Stimulated activated CD4-positive, alpha-beta T cell treated with anti-CD3 and anti-CD28 coated beads, Interleukin-12 subunit alpha, Interleukin-12 subunit beta, amount 100 ng/mL, for 24 hours (primary cell): ENCODE results near the gene CRYL1.

Experiments used
- DNase-seq, 2 experiments: peaks; one replicate each; pipeline ENCODE4 v3.0.0-alpha.2; 2020; ENCODE audit warnings: low read depth in 2 of 2

CRYL1 gene

DNA sequence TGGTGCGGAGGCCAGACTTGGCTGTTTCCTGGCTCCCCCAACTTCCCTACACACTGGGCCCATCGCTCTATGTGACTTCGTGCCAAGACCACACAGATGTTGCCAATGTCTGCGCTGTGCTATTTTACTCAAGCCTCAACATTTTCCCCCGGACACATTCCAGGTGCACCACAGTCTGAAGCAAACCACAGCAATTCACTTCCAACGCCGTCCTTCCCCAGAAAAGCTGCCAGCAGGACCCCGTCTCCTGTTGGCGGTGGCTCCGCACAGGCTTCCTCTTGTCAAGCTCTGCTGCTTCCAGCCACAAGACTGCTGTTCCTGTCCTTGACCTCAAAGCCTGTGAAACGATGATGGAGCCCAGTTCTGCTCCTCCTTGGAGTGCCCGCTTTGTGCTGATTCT lies 100.7 kb downstream of the CRYL1 start:
- no peak for DNase-seq

DNA sequence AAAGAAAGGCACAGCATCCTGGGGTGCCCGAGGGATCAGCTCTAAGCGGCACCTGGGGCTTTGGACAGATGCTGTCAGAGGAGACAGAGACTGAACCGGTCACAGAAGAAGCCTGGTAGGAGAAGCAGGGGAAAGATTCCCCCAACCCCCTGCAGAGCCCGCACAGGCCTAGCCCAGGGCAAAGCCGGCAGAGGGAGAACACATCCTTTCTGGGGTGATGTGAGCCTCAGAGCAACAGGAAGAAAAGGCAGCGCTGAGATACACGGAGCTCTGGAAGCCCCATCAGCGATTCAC lies 101.2 kb downstream of the CRYL1 start:
- no peak for DNase-seq

DNA sequence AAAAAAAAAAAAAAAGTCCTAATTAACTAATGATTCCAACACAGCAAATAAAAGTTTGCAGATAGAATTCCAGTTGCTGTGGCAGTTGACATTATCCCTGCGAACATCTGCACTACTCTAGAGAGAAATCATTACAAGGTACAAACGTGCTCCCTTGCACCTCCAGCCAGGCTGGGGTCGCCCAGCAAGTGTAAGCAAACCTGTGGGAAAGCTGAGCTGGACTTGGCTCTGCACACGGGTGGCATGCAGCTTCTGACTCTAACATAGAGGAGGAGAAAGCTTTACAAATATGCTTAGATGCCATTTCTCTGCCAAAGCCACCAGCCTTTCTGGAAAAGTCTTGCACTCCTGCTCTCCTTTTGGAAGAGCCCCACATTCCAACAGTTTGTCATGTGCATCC lies 103.3 kb downstream of the CRYL1 start:
- DNase-seq = no peak

DNA sequence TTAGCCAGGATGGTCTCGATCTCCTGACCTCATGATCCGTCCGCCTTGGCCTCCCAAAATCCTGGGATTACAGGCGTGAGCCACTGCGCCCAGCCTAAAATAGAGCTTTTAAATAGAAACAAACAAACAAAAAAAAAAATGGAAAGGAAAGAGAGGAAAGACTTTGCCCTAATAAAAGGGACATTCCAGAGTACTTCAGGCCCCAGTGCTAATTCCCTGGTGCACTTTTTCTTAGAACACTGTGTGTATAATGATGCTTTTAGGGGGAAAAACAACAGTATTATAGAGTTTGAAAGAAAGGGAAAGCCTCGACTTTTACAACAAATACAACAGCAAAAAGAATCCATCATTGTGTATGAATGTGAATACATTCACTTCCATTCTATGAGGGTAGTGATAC lies 104.7 kb downstream of the CRYL1 start:
- no peak for DNase-seq

DNA sequence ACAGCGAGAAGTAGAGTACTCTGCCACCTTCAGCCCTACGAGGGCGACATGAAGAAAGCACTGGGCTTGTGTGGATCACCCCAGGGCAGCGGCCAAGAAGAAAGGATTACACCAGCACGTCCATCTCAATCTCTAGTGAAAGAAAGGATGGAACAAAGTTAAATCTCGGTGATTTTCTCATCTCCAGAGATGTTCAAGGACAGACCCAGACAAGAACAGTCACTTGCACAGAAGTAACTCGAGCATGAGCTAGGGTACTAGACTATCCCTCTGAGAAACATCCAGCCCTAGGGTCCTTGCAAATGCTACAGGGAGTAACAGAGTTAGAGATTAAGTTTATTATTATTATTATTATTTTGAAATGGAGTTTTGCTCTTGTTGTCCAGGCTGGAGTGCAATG lies 106.7 kb downstream of the CRYL1 start:
- DNase-seq = no peak

DNA sequence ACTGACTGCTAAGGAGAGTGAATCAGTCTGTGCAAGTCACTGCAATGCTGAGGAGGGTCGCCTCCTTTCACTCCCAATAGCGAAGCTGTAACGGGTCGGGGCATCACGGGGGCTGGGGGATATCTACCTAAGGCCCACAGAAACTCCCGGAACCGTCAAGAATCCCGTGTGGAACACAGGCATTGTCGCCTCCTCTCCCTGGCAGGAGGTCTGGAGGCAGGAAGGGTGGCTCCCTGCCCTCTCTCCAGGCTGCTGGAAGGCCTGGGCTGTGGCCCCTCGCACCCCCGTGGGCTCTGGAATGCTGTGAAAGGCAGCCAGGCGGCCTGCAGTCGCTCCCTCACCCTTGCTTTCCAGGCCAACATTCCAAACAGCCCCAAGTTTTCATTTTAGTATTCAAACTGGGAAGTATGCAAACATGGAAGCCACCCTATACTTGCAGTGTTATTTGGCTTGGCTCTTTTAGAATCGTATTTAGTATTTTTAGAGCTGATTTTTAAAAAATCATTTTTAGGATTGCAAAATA lies 109.4 kb downstream of the CRYL1 start:
- no peak for DNase-seq

DNA sequence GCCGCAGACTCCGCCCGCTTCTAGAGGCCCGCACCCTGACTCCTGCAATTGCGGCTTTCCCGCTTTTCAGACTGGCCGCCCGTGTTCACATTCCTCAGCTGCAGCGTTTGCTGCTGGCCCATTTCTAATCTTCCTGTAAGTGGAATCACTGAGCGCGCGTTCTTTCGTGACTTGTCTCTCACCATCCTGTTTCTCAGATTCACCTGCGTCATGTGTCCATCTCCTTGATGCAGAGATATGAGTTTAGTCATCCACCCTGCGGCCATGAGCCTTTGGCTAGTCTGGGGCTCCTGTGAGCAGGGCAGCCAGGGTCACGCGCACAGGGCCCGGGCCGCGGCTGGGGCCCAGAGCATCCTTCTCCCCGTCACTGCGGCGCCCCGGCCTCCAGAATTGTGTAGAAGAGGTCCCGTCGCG lies 110.0 kb downstream of the CRYL1 start:
- no peak for DNase-seq

DNA sequence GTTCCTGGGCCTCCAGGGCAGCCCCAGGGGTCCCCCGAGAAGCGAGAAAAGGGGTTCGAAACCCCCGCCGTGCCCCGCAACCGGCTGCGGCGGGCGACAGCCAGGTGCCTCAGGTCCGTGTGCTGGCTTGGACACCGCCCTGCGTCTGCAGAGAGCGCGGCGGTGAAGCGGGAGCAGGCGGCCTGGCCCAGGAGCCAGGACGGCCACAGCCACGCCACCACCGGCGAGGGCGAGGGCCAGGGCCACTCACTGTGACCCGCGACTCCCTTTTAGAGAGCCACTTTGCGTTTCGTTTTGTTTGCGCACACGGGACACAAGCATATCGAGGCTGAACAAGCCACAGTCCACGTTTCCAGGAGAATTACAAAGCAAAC lies 110.4 kb downstream of the CRYL1 start:
- no peak for DNase-seq

DNA sequence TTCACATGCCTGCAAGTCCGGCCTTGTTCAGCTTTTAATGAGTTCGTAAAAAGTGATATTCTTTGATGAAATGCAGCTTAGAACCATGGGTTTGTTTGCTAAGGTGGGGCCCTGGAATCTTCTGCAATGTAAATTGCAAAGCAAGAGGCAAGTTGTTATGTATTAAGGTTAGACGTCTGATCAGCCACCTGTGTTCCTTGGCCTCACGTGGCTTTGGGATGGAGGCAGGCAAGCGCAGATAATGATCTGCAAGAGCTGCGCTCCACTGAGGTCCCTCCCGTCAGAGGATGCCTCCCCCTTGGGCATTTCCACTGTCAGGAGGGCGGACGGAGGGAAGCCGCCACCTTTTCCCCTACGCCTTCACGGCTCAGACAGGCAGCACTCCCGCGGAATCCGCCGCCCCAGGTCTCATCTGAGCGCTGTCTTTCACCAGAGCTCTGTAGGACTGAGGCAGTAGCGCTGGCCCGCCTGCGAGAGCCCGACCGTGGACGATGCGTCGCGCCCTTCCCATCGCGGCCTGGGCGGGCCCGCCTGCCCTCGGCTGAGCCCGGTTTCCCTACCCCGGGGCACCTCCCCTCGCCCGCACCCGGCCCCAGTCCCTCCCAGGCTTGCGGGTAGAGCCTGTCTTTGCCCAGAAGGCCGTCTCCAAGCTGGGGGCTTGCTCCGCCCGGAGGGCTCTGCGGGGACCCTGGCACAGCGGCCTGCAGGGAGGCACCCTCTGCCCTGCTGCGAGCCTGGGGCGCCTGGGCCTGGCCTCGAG lies 110.9 kb downstream of the CRYL1 start:
- no peak for DNase-seq

DNA sequence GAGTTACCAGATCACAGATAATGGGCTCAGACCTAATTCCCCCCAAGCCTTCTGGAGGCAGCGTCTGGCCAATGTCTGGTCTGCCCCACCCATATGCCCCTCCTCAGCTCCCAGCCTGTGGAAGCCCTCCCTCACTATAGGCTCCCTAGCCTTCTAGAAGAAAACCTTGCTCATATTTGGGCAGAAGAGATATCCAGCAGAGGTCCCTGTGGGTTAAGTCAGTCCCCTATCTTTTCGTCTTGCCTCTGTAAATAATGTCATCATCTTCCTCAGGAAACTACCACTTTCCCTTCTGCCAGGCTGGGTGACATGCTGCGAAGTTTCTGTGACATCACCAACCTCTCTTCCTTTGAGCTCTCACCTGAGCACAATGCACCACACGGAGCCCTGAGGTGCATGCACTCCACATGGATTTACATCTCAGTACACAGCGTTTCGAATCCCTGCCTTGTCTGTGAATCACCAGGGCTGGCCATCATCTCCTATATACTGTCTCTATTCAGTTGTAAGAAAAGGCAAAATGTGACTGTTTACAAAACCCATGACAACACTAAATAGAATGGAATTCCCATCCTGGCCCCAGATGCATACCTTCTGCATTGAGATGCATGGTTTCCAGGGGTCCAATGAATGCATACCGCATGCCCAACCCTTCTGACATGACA lies 112.8 kb downstream of the CRYL1 start:
- DNase-seq = no peak

DNA sequence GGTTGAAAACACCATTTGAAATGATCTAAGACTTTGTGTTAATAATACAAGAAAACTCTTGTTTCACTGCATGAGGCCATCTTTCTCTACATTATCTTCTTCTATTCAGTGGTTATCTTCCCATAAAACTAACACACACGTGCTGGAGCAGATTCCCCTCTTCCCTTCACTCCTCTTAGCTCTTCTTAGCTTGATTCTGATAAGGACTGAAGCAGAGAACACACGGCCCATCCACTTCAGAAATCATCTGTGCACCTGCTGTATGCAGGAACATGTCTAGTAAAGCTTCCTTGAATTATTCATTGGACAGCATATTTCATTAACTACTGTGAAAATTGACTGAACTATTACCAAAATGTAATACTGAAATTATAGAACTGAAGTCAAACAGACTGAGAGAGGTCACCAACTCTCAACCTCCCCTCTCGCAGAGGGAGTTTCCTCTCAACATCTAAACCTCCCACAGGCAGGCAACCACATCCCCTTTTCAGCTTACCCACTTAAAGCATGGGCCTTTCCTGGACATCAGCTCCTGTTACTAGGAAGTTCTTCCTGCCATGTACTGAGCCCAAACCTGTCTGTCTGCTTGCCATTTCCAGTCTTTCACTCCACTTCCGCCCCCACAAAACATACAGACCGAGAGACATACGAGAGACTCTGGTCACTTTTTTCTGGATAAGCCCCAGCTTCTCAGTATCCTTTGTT lies 113.9 kb downstream of the CRYL1 start:
- DNase-seq = peak in 1 of 2 experiments; percentile 29

DNA sequence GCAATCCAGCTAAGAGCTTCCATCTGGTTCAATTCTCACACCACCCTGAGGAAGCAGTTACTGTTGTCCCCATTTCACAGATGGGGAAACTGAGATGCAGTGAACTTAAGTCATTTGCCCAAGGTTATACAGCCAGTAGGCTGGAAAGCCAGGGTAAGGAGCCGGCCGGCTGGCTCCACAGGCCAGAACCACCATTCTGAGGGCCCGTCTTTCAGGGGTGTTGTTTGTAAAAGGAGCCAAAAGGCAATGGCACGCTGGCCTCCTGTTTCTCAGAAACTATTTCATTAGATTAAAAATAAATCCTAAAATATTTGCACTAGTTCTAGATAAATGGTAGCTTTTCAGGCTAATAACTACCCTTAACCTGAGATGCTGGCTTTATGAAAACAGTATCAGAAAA lies 114.9 kb downstream of the CRYL1 start:
- DNase-seq = no peak

DNA sequence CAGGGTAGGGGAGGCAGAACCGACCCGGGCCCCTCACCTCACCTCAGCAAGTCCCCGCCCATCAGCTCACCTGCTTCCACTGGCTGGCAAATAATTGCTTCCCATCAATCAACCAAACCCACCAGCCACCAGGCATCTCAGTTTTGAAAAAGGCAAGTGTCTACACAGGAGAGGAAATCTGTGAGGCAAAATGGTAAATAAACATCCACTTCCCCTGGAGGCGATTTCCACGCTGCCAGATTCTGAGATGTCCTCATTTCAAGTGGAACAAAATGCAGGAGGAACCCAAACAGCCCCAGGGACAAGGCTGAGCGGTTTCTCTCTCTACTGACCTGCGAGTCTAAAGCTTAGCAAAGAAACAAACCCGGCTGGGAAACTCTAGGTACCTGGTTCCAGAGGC lies 117.5 kb downstream of the CRYL1 start:
- DNase-seq = no peak

DNA sequence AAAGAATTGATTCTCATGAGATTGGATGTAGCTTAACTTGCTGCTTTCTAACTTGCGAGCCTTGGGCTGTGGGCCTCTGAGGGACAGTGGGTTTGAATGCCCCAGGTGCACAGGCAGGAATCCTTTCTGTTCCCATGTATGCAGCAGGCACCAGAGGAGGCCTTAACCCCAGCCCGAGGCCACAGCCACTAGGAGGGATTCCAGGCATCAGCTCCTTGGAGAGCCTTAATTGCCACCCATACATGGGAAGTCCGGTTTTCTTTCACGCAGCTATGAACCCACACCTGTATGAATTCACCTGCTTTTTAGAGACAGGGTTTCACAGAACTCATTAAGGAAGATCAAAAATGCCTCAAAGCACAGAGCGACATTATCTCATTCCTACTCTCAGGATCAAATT lies 117.9 kb downstream of the CRYL1 start:
- no peak for DNase-seq

DNA sequence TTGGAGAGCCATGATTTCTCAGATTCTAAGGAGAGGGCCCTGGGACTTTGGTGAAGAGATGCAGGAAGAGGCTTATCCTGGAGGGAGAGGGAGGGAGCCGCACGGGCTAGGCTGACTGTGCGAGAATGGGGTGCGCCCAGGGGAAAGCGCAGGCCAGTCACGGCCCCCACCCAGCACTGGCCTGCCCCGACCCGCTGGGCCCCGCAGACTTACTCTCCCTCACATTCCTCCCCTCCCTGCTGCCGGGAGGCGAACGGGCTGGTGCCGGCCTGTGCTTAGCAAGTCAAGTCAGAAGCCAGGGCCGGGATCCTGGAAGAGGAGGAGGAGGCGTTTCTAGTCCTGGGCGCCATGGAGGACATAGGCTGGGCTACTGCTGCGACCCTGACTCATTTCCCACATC lies 120.0 kb downstream of the CRYL1 start:
- DNase-seq = no peak

DNA sequence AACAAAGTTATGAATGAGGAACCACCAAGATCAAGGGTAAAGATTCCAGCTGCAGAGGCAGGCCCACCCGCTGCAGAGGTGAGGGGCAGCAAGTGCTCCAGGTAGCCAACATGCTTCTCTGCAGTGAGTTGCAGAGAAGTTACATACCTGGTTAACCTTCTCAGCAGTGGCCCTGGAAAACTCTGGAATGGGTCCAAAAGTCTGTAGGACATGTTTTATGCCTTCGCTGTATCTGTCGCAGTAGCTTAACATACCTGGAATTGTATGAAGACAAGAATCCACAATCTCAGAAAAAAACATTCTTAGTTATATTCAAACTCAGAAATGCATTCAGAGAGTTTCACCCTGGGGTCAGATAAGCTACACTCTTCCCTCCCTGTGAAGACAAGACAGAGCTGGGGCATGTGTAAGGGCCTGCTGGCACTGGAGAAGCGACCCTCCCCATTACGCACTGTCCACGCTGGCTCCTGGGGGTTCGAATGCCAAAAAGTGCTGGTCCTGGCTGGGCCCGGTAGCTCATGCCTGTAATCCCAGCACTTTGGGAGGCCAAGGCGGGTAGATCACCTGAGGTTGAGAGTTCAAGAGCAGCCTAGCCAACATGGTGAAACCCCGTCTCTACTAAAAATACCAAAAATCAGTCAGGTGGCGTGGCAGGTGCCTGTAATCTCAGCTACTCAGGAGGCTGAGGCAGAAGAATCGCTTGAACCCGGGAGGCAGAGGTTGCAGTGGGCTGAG lies 121.0 kb downstream of the CRYL1 start:
- no peak for DNase-seq

DNA sequence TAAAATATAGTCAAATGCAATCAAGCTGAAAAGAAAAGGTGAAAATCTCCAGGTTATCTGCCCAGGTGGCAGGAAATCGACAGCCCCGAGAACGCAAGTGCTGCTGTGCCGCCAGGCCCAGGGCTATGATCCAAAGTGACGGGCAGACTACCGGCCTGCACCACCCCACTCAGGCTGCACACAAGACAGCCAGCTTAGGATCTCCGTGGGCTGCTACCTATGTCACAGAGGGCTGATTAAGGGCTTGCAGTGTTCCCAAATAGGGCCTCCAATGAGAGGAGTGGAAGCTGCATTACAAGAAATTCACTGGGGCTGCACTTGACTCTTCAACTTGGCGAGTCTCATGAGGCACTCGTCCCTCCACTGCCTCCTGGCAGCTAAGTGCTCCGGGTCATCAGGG lies 121.8 kb downstream of the CRYL1 start:
- no peak for DNase-seq

DNA sequence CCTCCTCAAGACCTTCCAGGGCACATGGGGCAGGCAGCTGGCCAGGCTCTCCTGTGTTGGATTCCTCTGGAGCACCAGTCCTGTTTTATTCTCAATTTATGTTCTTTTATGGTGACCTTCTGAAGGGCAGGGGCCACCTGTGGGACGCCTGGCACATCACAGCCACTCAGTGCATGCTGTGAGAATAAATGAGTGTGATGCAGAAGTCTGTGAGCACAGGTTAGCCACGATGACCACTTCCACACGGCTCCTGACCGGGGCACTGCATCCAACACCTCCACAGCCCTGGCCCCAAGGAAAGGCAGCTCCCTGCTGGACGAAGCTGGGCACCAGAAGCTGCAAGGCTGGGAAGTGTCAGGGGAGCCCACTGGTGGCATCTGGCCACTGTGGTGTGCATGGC lies 122.8 kb downstream of the CRYL1 start:
- DNase-seq = no peak

DNA sequence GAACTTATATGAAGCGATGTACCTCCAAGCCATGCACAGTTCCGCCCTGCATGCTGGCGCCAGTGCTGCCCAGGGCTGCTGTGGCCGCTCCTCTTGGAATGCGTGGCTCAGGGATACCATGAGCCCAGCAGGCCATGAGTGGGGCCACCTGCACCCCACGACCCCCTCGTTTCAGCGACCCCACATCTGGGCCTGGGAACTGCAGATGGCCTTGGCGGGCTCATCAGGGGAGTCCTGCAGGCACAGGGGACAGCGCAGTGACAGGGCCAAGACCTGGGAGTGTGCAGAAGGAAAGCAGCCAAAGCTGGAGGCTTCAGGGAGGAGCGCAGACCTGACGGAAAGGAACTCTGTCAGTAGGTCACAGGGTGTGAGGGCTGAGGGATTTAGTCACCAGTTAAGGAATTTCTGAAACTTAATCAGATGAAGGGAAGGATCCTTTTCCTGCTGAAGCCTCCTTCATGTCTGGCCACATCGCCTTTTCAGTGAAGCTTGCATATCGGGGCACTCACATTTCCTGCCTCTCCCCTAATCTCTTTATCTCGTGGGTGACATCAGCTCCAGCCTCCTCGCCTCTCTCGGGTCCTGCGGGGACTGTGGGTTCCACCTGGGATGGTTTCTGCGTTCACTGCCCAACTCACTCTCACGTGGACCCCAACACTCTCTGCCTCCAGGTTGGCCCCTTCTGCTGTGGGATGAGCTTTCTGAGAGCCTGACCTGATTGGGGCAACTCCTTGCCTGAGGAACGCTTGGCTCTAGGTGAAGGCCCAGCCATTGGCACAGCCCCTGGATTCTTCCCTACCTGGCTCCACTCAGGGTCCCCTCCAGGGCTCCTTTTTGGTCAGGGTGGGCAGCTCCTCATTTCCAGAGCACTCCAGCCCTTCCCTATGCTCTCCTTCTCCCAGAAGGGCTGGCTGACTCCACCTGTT lies 123.5 kb downstream of the CRYL1 start:
- no peak for DNase-seq

DNA sequence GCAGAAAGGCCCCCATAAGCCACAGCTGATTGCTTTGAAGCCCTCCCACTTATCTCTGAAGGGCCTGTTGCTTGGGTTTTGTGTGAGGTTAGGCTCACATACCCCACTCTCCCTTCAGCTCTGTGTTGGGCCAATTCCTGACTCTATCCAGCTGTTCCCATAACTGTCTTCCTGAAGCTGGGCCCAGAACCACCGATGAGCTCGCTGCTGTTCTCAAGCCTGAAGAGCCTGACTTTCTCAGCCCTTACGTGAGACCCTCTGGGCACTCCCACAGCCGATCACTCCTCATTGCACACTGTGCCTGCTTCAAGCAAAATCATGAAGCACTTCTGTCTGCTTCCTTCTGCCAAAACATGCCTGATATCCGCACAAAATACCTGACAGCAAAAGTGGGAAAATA lies 124.1 kb downstream of the CRYL1 start:
- DNase-seq = no peak

DNA sequence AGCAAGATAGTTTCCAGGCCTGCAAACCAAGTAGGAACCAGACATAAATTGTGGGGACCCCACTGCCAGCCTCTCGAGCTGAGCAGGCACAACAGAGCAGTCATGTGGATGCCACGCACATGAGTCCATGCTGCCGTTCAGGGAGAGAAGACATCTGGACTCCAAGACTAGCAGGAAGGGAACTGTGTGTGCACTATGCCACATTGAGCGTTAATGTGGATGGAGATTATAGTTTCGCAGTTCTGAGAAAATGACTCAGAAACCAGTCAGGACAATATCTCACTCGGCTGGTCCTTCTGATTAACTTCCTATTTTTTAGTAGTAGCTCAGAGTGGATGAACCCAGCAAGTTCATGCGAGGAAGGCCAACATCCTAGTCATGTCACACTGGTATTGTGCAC lies 124.9 kb downstream of the CRYL1 start:
- no peak for DNase-seq
